Measurements from ENCODE around the gene PDE4B. TPM values are rescaled to one million over a fixed set of nuclear protein-coding genes. Genes with fewer than 3 reads are reported as not detected.

The PDE4B gene
- total RNA-seq, 2 donors from 2014 or later = 18.1 to 55.4 TPM

DNA sequence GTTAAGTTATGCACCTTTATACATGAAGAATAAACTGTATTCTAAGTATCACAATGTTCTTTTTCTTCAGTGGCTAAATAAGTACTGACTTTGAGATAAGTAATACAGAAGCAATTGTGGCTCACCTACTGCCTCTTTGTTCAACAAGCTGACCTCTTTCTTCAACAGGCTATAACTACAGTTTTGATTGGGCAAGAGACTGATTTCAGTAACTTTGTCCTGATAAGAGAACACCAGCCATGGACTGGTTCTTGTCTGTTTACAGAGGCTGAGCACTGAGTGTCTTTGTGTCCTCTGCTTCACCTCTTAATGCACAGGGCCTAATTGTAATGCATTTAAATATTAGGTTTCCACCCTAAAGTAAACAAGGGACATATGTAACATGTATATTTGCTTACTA, 34.6 kb upstream of the PDE4B start:
- intact Hi-C loops (cut with DNase I) = no loop called here
- Histone ChIP-seq H3K27ac (no peak overlapping the region), H3K4me1 (replicated peaks) (no peaks in the 10 kb centered on the region), H3K36me3 (no peaks in the 10 kb centered on the region), H3K4me3 (no peak overlapping the region), H3K9me3 (no peaks in the 10 kb centered on the region), H3K27me3 (replicated peaks; ENCODE audit: insufficient read depth) (no peaks in the 10 kb centered on the region)
- TF ChIP-seq POLR2A (IDR thresholded peaks at IDR 0.05) (no peak), POLR2AphosphoS5 (IDR thresholded peaks at IDR 0.05) (no peak)
- TF ChIP-seq, protein P1, sequence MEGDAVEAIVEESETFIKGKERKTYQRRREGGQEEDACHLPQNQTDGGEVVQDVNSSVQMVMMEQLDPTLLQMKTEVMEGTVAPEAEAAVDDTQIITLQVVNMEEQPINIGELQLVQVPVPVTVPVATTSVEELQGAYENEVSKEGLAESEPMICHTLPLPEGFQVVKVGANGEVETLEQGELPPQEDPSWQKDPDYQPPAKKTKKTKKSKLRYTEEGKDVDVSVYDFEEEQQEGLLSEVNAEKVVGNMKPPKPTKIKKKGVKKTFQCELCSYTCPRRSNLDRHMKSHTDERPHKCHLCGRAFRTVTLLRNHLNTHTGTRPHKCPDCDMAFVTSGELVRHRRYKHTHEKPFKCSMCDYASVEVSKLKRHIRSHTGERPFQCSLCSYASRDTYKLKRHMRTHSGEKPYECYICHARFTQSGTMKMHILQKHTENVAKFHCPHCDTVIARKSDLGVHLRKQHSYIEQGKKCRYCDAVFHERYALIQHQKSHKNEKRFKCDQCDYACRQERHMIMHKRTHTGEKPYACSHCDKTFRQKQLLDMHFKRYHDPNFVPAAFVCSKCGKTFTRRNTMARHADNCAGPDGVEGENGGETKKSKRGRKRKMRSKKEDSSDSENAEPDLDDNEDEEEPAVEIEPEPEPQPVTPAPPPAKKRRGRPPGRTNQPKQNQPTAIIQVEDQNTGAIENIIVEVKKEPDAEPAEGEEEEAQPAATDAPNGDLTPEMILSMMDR (IDR thresholded peaks at IDR 0.05) = no peak
- no peak for DNase-seq (ENCODE audit: low spot score)

DNA sequence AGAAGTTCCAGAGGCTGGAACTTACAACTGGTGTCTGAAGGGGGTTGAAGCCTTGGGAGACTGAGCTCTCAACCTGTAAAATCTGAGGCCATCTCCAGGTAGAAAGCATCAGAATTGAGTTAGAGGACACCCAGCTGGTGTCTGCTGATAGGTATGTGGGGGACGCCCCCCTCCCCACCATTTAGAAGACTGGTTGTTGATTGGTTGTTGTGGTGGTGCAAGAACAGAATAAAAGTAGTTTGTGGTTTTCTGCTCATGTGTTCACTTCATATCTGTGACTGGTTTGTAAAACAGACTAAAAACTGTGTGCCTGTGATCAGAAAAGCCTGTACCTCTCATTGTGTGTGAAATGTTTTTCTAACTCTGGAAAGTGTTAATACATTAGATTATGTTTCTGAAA, 33.2 kb upstream of the PDE4B start:
- Histone ChIP-seq H3K4me3 (no peak overlapping the region), H3K36me3 (no peaks in the 10 kb centered on the region), H3K27ac (no peak overlapping the region), H3K27me3 (replicated peaks; ENCODE audit: insufficient read depth) (no peaks in the 10 kb centered on the region), H3K9me3 (no peaks in the 10 kb centered on the region), H3K4me1 (replicated peaks) (no peaks in the 10 kb centered on the region)
- DNase-seq (ENCODE audit: low spot score) = no peak
- no peak for TF ChIP-seq POLR2AphosphoS5 (IDR thresholded peaks at IDR 0.05)
- TF ChIP-seq POLR2A (IDR thresholded peaks at IDR 0.05) = no peak
- TF ChIP-seq, protein P1 (IDR thresholded peaks at IDR 0.05) = no peak
- WGBS = 86% methylated on average over 1 of the region's 1 CpG
- intact Hi-C loops (cut with DNase I) = no loop called here

DNA sequence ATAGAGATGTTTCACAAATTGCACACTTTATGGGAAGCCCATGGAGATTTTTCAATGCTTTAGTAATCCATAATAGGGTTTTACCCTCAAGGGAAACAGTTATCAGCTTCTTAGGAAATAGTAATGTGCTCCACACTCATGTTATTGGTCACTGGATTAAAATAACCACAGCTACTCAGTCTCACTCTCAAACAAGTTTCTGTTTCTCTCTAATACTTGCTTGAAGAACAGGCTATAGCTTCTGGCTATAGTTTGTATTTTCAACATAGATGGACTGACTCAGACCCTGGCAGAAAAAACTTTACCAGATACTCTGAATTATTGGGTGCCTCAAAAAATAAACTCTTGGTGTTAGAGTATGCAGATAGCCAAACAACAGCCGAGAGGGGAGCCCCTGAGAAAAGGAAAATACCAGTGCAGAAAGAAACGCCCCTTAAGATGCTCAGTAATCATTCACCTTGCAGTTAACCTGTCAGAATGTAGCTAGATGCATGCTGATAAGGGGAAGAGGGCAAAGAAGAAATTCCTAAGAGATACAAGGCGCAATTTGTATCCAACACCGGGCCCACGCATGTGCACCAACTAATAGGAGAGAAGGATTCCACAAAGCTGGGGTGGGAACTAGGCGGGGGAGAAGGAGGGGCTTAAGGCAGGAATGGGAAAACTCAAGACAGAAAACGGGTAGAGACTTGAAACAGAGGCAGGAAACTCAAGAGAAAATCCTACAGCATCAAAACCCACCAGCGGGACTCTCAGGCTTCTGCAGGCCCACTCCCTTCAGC, 30.4 kb upstream of the PDE4B start:
- 39% methylated on average over 8 of the region's 8 CpGs for WGBS
- DNase-seq (ENCODE audit: low spot score) = no peak
- H3K27ac ChIP-seq = no peak overlapping the region
- intact Hi-C loops (cut with DNase I) = no loop called here
- H3K27me3 ChIP-seq (replicated peaks; ENCODE audit: insufficient read depth) = no peaks in the 10 kb centered on the region
- H3K4me3 ChIP-seq = no peak overlapping the region
- no peaks in the 10 kb centered on the region for H3K4me1 ChIP-seq (replicated peaks)
- no peaks in the 10 kb centered on the region for H3K36me3 ChIP-seq
- H3K9me3 ChIP-seq = no peaks in the 10 kb centered on the region
- no peak for TF ChIP-seq POLR2AphosphoS5 (IDR thresholded peaks at IDR 0.05)
- TF ChIP-seq POLR2A (IDR thresholded peaks at IDR 0.05) = no peak
- TF ChIP-seq, protein P1 (IDR thresholded peaks at IDR 0.05) = no peak

DNA sequence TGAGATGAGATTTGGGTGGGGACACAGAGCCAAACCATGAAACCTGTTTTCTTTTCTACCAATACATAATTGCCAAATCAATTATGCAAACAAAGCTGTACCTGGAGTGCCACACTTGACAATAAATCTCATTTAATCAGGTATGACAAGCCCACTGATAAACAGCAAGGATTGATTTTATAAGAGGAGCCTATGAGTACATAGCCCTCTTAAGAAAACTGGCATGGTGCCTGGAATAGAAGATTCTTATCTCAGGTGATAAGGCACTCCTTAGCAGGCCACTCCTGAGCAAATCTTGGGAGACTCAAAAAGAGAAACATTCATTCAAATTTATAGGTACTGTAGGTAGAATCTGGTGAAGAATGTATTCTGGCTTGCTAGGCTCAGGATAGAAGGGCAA, 28.6 kb upstream of the PDE4B start:
- no peak for DNase-seq (ENCODE audit: low spot score)
- Histone ChIP-seq H3K27ac (no peak overlapping the region), H3K9me3 (no peaks in the 10 kb centered on the region), H3K4me3 (no peak overlapping the region), H3K36me3 (no peaks in the 10 kb centered on the region), H3K27me3 (replicated peaks; ENCODE audit: insufficient read depth) (no peaks in the 10 kb centered on the region), H3K4me1 (replicated peaks) (no peaks in the 10 kb centered on the region)
- TF ChIP-seq POLR2A (IDR thresholded peaks at IDR 0.05) (no peak), POLR2AphosphoS5 (IDR thresholded peaks at IDR 0.05) (no peak)
- TF ChIP-seq, protein P1 (IDR thresholded peaks at IDR 0.05) = no peak
- intact Hi-C loops (cut with DNase I) = no loop called here

DNA sequence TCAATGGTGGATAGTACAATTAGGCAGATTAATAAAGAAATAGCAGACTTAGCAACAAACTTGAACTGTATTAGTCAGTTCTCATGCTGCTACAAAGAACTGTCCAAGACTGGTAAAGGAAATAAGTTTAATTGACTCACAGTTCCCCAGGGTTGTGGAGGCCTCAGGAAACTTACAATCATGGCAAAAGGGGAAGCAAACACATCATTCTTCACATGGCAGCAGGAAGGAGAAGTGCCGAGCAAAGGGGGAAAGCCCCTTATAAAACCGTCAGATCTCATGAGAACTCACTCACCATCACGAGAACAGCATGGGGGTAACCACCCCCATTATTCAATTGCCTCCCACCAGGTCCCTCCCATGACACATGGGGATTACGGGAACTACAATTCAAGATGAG, 27.1 kb upstream of the PDE4B start:
- 72% methylated on average over 4 of the region's 4 CpGs for whole genome bisulfite sequencing
- Histone ChIP-seq H3K36me3 (no peaks in the 10 kb centered on the region), H3K4me1 (replicated peaks) (no peaks in the 10 kb centered on the region), H3K9me3 (no peaks in the 10 kb centered on the region), H3K4me3 (no peak overlapping the region), H3K27me3 (replicated peaks; ENCODE audit: insufficient read depth) (no peaks in the 10 kb centered on the region), H3K27ac (no peak overlapping the region)
- intact Hi-C loops (cut with DNase I) = no loop called here
- TF ChIP-seq POLR2AphosphoS5 (IDR thresholded peaks at IDR 0.05) = no peak
- TF ChIP-seq, protein P1 (IDR thresholded peaks at IDR 0.05) = no peak
- no peak for DNase-seq (ENCODE audit: low spot score)
